GM23248 (cell line): ENCODE measurements around the gene MFSD1. TPM values are rescaled to one million over a fixed set of nuclear protein-coding genes. Genes with fewer than 3 reads are reported as not detected.
A peak's percentile ranks its signal among the peaks of the same experiment; 100 is the strongest.

Experiments
- DNase-seq: peaks from one replicate; pipeline ENCODE4 v3.0.0-alpha.2; 2015
- H2AFZ ChIP-seq: fragments of 200-600 bp; sonication (generic); 2 replicates; pipeline ENCODE4 v1.6.1; 2016; ENCODE audit warnings: antibody characterized with exemption
- H3F3A ChIP-seq: fragments of 200-600 bp; sonication (generic); 2 replicates; pipeline ENCODE4 v1.6.1; 2016; ENCODE audit warnings: mild to moderate bottlenecking, antibody characterized with exemption, mixed run types; ENCODE audit not compliant: insufficient read depth
- H3K27ac ChIP-seq: fragments of 200-600 bp; sonication (generic); 2 replicates; pipeline ENCODE4 v1.5.1; 2016; ENCODE audit warnings: mild to moderate bottlenecking
- H3K27me3 ChIP-seq: fragments of 200-600 bp; sonication (generic); replicated peaks from 2 replicates; pipeline ENCODE4 v1.6.1; 2016; ENCODE audit warnings: mild to moderate bottlenecking; ENCODE audit not compliant: insufficient read depth
- H3K36me3 ChIP-seq: fragments of 200-600 bp; sonication (generic); 2 replicates; pipeline ENCODE4 v1.6.1; 2016; ENCODE audit warnings: low read depth, mild to moderate bottlenecking
- H3K4me1 ChIP-seq: fragments of 200-600 bp; sonication (generic); 2 replicates; pipeline ENCODE4 v1.6.1; 2016; ENCODE audit warnings: mild to moderate bottlenecking; ENCODE audit not compliant: insufficient read depth
- H3K4me2 ChIP-seq: fragments of 200-600 bp; sonication (generic); one replicate; pipeline ENCODE4 v1.6.1; 2016; ENCODE audit warnings: mild to moderate bottlenecking; ENCODE audit not compliant: unreplicated experiment
- H3K4me3 ChIP-seq: fragments of 200-600 bp; sonication (generic); 2 replicates; pipeline ENCODE4 v1.5.1; 2016; ENCODE audit warnings: mild to moderate bottlenecking
- H3K79me2 ChIP-seq: fragments of 200-600 bp; sonication (generic); 2 replicates; pipeline ENCODE4 v1.6.1; 2016; ENCODE audit warnings: mild to moderate bottlenecking; ENCODE audit not compliant: insufficient read depth
- H3K9ac ChIP-seq: fragments of 200-600 bp; sonication (generic); 2 replicates; pipeline ENCODE4 v1.6.1; 2016; ENCODE audit warnings: mild to moderate bottlenecking
- H3K9me2 ChIP-seq: fragments of 200-600 bp; sonication (generic); 2 replicates; pipeline ENCODE4 v1.6.1; 2016; ENCODE audit warnings: mixed run types, mild to moderate bottlenecking, moderate library complexity; ENCODE audit not compliant: insufficient read depth
- H3K9me3 ChIP-seq: fragments of 200-600 bp; sonication (generic); one replicate; pipeline ENCODE4 v1.6.1; 2017; ENCODE audit warnings: low read depth
- H4K20me1 ChIP-seq: fragments of 200-600 bp; sonication (generic); 2 replicates; pipeline ENCODE4 v1.6.0; 2016; ENCODE audit not compliant: insufficient read depth
- EZH2 ChIP-seq: fragments of 200-600 bp; sonication (generic); IDR thresholded peaks from 2 replicates; pipeline ENCODE4 v1.6.1; 2018; ENCODE audit warnings: antibody characterized with exemption, mild to moderate bottlenecking; ENCODE audit not compliant: insufficient read depth, poor library complexity, severe bottlenecking
- EZH2phosphoT487 ChIP-seq: fragments of 200-600 bp; sonication (generic); IDR thresholded peaks from 2 replicates; pipeline ENCODE4 v1.6.1; 2018; ENCODE audit warnings: antibody characterized with exemption, moderate library complexity, mild to moderate bottlenecking, low read depth; ENCODE audit not compliant: insufficient read depth
- WGBS, 2 experiments: methylation state at CpG; one replicate each; pipeline ENCODE4 v1.1.6; 2015 to 2017; ENCODE audit warnings: low lambda C conversion rate in 2 of 2, low coverage in 1 of 2; ENCODE audit errors: missing lambda C conversion rate in 2 of 2; 5-methylcytosine and 5-hydroxymethylcytosine counted together
- in situ Hi-C: fragments of 300-500 bp; cut with MboI; formaldehyde crosslinking; loops from 2 replicates; pipeline ENCODE4 v1.15.0; 2020
- polyA plus RNA-seq: library from polyadenylated mRNA; unstranded; fragments of >200 nt; fragmentation: Nextera tagmentation; extraction: Ambion mirVana; gene quantifications from 2 replicates; pipeline ENCODE4 v1.2.1, GENCODE V29; 2016
- total RNA-seq: library from RNA; depleted of rRNA; stranded (reverse); fragments of >200 nt; shearing (Covaris generic); gene quantifications from 2 replicates; pipeline ENCODE4 v1.2.3, GENCODE V29; 2014

The MFSD1 gene
- total and polyA plus RNA-seq, 2 experiments from 2014 or later: 100 to 177 TPM

DNA sequence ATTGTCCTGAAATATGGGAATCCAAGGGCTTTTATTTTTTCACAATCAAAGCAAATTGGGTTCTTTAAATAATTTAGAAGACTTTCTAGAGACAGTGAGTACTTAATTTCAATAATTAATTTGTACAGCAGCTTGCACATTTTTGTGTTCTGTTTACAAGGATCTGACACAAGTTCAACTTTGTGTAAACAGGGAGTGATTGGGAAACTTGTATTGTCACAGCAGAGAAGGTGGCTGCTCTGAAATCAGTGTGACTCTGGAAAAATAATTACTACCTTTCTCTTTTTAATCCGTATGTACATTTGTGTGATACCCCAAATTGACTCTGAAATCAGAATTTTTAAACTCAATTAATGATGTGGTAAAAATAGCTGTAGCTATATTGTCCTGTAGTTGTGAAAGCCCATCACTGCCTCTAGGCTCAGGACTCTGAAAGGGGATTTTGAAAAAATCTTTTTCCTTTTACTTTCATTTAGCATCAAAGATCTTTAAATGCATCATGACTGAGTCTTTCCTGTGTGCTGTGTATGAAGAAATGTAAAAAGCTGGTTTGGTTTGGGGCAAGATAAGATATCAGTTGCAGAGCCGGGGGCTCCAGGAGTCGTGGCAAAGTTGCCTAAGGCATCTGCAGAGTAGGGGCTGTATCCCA, 45.1 kb downstream of the MFSD1 start:
- DNase-seq: no peak
- Histone ChIP-seq H3K4me3 (no peak overlapping the region), H3F3A (no peaks in the 10 kb centered on the region), H3K9ac (no peak overlapping the region), H3K27ac (no peak overlapping the region), H3K4me1 (no peaks in the 10 kb centered on the region), H3K27me3 (no peaks in the 10 kb centered on the region), H3K79me2 (no peaks in the 10 kb centered on the region), H3K9me2 (no peaks in the 10 kb centered on the region), H4K20me1 (no peaks in the 10 kb centered on the region), H2AFZ (no peak overlapping the region), H3K36me3 (no peaks in the 10 kb centered on the region), H3K9me3 (no peaks in the 10 kb centered on the region), H3K4me2 (no peak overlapping the region)
- no peak for TF ChIP-seq EZH2phosphoT487
- TF ChIP-seq EZH2: no peak
- in situ Hi-C loops: loop anchor here (5.0 to 25.0 kb wide), 2 partner anchors 410 to 965 kb away; no protein-coding TSS in a partner anchor
- WGBS, 2 experiments: 69 to 73% methylated on average over 3 of the region's 3 CpGs

DNA sequence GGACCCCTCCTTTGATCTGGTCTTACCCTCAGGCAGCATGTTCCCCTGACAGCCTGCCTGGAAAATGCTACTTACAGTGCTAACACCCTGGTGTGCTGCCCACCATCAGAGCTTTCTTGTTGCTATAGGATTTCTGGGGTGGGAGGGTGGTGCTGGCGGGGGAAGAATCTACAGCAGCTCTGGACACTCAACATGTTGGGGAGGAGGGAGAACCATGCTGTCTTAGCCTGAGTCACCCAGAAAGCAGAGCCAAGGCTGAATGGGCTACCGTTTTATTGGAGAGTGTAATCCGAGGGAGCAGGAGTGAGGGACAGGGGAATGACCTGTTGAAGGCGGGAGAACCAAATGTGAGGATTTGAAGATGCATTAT, 45.6 kb downstream of the MFSD1 start:
- Histone ChIP-seq H3K4me1 (no peaks in the 10 kb centered on the region), H3F3A (no peaks in the 10 kb centered on the region), H3K4me2 (no peak overlapping the region), H3K4me3 (no peak overlapping the region), H4K20me1 (no peaks in the 10 kb centered on the region), H3K9ac (no peak overlapping the region), H3K9me3 (no peaks in the 10 kb centered on the region), H2AFZ (no peak overlapping the region), H3K79me2 (no peaks in the 10 kb centered on the region), H3K27me3 (no peaks in the 10 kb centered on the region), H3K9me2 (no peaks in the 10 kb centered on the region), H3K27ac (no peak overlapping the region), H3K36me3 (no peaks in the 10 kb centered on the region)
- TF ChIP-seq EZH2phosphoT487 (no peak), EZH2 (no peak)
- WGBS, 2 experiments: 36 to 47% methylated on average over 4 of the region's 4 CpGs
- in situ Hi-C loops: loop anchor here (5.0 to 25.0 kb wide), 2 partner anchors 410 to 965 kb away; no protein-coding TSS in a partner anchor
- DNase-seq: peak; percentile 54

DNA sequence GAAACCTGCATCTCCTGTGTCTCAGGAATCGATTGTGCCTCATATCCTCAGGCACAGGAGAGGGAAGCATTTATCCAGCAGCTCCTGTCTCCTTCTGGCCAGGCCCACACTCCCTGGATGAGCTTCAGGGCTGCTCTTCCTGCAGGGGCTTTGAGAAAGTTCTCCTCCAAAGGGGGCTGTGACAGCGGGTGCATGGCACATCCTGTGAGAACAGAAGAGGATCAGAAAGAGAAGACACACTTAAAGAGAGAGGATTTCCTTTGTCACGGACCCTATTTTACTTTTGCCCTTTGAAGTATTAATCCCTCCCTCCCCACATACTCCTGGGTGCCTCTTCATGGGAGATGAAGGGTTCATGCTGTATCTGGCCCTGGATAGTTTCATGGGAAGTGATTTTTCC, 46.0 kb downstream of the MFSD1 start:
- Histone ChIP-seq H3K27me3 (no peaks in the 10 kb centered on the region), H3K9me2 (no peaks in the 10 kb centered on the region), H3K4me1 (no peaks in the 10 kb centered on the region), H3F3A (no peaks in the 10 kb centered on the region), H3K4me2 (no peak overlapping the region), H3K4me3 (no peak overlapping the region), H3K9ac (no peak overlapping the region), H3K79me2 (no peaks in the 10 kb centered on the region), H2AFZ (no peak overlapping the region), H3K36me3 (no peaks in the 10 kb centered on the region), H3K27ac (no peak overlapping the region), H4K20me1 (no peaks in the 10 kb centered on the region), H3K9me3 (no peaks in the 10 kb centered on the region)
- WGBS, 2 experiments: 44 to 48% methylated on average over 3 of the region's 3 CpGs
- in situ Hi-C loops: loop anchor here (5.0 to 25.0 kb wide), 2 partner anchors 409 to 964 kb away; no protein-coding TSS in a partner anchor
- TF ChIP-seq EZH2: no peak
- no peak for TF ChIP-seq EZH2phosphoT487
- no peak for DNase-seq

DNA sequence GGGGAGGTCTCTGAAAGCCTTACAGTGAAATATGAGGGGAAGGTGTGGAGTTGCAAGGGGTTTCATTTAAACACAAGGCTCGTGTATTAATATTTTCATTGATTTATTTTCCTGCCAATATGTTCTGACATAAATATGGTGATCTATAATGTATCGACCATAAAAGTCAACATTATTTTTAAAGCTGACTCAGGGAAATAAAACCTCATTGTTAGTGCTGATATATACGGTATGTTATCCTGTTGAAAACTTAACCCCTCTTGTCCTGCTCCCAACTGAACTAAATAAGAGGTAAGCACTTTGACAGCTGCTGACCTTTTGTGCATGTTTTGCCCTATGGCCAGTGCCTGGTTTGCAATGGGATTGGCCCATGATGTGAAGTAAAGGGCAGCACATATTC, 47.9 kb downstream of the MFSD1 start:
- H3K9me3 ChIP-seq: no peaks in the 10 kb centered on the region
- TF ChIP-seq EZH2phosphoT487 (no peak), EZH2 (no peak)
- no peaks in the 10 kb centered on the region for H3K79me2 ChIP-seq
- no peaks in the 10 kb centered on the region for H3F3A ChIP-seq
- H3K4me3 ChIP-seq: no peak overlapping the region
- H3K9me2 ChIP-seq: no peaks in the 10 kb centered on the region
- in situ Hi-C loops: loop anchor here (5.0 to 25.0 kb wide), 2 partner anchors 408 to 963 kb away; no protein-coding TSS in a partner anchor
- H3K9ac ChIP-seq: no peak overlapping the region
- DNase-seq: no peak
- H4K20me1 ChIP-seq: no peaks in the 10 kb centered on the region
- H3K4me1 ChIP-seq: no peaks in the 10 kb centered on the region
- H2AFZ ChIP-seq: no peak overlapping the region
- no peak overlapping the region for H3K27ac ChIP-seq
- 33 to 47% methylated on average over 3 of the region's 3 CpGs for WGBS, 2 experiments
- H3K4me2 ChIP-seq: no peak overlapping the region
- no peaks in the 10 kb centered on the region for H3K36me3 ChIP-seq
- no peaks in the 10 kb centered on the region for H3K27me3 ChIP-seq
